NCI-H748 (cell line): ENCODE measurements around the gene PLSCR3.

Experiments
- DNase-seq: peaks from one replicate; lab custom pipeline; 2025; ENCODE audit not compliant: unreplicated experiment; lab: John Stamatoyannopoulos, UW

PLSCR3 gene

DNA sequence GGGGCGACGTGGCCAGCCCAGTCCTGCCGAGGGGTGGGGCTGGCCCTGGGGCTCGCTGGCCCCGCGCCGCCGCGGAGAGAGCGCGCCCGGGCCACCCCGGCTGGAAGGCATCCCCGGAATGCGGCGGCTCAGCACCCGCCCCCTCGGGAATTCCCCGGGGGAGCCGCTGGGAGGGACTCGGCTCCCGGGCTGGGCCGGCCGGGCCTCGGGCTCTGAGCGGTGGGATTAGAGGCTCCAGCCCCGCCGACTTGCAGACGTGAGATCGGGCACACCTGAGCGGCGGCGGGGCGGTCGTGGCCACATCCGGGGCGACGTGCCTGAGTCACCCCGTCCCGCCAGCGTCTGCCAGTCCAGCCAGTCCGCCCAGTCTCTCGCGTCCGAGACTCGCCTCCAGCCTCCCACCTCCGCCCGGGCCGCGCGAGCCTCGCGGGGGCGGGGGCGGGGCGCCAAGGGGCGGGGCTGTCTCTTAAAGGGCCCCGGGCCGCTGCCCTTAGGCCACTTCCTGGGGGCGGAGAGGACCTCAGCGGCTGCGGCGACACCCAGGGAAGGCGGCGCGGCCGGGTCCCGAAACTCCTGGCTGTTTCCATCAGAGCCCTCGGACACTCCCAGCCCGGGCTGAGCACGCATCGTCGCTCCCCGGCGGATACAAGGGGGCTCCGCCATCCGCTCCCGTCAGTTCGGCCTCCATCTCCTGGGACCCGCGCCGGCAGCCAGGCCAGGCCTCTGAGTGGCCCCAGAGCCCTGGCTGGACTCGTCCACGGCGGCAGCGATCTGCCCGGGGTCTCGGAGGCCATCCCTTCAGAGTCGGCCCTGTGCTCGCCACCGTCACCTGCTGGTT, 42.4 kb downstream of the PLSCR3 start, which contains the start of gene KCTD11:
Gene KCTD11 (plus strand): TSS at position 498 of the 838 bp plus-strand sequence.
- DNase-seq = peak; percentile 82

DNA sequence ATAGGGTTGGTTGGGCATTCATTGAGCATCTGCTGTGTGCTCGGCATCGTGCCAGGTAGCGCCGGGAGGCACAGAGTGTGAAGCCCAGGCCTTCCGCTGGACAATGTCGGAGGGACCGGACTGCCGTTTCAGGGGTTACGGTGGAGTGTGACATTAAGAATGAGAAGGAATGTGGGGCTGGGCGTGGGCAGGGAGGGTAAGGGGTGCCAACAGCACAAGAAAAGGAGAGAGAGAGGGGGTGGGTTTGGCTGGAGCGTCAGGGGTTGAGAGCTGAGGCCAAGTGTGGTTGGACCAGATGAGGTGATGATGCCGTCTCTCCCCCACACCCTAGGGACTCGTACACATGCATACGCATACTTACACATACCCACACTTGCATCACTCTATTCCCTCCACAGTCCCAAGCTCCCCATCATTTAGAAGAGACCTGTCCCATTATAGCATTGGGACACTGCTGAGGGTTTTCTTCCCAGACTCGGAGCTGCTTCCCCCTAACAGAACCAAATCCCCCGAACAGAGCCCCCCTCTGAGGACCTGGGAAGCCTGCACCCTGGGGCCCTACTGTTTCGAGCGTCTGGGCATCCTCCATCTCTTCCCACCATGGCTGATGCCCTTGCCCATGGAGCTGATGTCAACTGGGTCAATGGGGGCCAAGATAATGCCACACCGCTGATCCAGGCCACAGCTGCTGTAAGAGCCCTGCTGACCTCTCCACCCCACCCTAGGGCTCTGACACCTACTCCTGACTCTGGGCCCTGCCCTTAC, 45.7 kb downstream of the PLSCR3 start:
- no peak for DNase-seq

DNA sequence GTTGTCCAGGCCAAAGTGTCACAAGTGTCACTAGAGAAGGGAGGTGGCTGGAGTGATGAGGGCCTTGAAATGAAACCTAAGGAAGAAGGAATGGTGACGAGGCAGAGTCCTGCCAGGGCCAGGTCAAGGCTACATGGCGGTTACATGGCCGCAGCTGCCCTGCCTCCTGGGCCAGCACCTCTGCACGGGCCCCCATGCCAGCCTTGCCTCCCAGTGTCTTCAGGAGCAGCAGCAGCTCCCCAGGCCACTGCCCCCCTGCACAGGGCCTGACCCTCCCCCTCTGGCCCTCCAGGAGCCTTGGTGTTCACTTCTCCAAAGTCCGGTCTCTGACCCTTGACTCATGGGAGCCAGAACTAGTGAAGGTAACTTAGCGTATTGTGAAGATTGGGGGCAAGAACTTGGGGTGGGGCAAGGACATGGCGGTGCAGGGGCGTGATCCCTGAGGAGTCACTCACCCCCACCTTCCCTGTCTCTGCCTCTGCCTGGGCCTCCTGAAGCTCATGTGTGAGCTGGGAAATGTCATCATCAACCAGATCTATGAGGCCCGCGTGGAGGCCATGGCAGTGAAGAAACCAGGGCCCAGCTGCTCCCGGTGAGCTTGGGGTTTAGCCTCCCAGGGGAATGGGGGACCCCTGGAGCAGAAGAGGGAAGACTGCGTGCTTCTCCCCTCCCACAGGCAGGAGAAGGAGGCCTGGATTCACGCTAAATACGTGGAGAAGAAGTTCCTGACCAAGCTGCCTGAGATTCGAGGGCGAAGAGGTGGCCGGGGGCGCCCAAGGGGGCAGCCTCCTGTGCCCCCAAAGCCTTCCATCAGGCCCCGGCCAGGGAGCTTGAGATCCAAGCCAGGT, 46.5 kb downstream of the PLSCR3 start:
- DNase-seq = no peak

DNA sequence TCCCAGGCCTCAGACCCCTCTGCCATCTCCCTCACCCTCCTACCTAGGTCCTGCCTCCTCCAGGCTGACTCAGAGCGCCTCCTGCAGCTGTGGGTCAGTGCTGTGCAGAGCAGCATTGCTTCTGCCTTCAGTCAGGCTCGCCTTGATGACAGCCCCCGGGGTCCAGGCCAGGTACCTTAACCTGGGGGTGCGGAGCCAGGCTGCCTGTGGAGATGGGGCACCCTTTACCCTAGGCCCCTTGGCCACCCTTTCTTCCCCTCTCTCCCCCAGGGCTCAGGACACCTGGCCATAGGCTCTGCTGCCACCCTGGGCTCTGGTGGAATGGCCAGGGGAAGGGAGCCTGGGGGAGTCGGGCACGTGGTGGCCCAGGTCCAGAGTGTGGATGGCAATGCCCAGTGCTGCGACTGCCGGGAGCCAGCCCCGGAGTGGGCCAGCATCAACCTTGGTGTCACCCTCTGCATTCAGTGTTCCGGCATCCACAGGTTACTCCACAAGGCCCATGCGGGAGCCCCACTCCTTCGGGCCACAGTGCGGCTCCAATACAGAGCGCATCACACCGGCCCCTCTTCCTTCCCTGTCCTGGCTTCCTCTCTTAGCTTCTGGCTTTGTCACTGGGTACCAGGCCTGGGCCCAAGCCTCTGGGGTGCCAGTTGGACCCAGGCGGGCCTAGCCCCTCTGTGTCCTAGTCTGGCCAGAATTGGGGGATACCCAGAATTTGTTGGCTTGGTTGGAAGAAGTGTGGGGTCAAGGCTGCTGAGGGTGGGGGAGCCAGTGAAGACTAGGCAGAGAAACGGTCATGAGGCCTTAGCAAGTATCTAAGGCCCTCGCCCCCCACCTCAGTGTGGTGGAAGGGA, 47.3 kb downstream of the PLSCR3 start:
- DNase-seq = no peak

DNA sequence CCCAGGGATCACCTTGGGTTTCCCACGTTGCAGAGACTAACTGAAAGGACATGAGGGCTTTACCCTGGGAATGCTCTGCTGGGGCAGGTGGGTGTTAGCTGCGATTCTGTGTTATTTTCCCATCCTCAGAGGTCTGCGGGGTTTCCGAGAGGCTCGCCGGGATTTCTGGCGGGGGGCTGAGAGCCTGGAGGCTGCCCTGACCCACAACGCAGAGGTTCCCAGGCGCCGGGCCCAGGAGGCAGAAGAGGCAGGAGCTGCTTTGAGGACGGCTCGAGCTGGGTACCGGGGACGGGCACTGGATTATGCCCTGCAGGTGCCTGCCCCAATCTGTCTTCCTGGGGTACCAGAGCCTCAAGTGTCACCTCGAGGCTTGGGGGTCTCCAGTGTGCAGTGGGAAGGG, 51.1 kb downstream of the PLSCR3 start:
- no peak for DNase-seq

DNA sequence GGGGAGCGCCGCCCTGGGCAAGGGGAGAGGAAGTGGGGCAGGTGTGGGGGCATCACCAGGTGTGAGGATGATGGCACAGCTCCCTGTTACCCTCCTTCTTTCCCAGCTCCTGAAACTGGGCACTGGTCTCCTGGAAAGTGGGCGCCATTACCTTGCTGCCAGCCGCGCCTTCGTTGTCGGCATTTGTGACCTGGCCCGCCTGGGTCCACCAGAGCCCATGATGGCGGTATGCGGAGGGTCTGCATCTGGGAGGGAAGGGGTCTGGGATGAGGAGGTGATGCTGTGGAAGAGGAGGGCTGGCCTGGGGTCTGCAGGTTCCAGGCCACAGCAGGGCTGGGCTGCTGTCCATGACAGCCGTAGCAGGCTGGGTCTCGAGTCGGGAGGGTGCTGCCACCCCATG, 52.5 kb downstream of the PLSCR3 start:
- no peak for DNase-seq

DNA sequence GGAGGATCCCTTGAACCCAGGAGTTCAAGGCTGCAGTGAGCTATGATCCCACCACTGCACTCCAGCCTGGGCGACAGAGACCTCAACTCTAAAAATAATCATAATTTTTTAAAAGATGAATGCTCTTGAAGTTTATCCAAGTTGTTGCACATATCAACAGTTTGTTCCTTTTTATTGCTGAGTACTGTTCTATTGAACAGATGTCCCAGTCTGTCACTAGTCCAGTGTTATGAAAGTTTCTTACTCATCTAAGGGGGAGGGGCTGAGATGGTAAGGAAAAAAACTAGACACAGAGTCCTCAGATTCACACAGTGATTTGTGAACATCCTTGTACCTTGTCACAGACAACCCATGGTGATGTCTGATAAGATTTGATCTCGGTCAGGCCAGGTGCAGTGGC, 54.1 kb downstream of the PLSCR3 start:
- DNase-seq = no peak
